Kidney epithelial cell (primary cell): ENCODE results near the gene SAP25. TPM values are rescaled to one million over a fixed set of nuclear protein-coding genes. Genes with fewer than 3 reads are reported as not detected.

Source experiments
- DNase-seq: peaks from one replicate; pipeline ENCODE4 v3.0.0-alpha.2; 2010; ENCODE audit warnings: low read depth
- H3K27me3 ChIP-seq: 2 replicates; pipeline ENCODE4 v1.6.0; 2011; ENCODE audit warnings: low read length; ENCODE audit not compliant: control insufficient read depth, insufficient read depth
- H3K36me3 ChIP-seq: 2 replicates; pipeline ENCODE4 v1.5.1; 2011; ENCODE audit warnings: low read length; ENCODE audit not compliant: control insufficient read depth, insufficient read depth
- H3K4me3 ChIP-seq: 2 replicates; pipeline ENCODE4 v1.5.1; 2011; ENCODE audit warnings: low read depth, mild to moderate bottlenecking, control low read depth, low read length
- total RNA-seq: library from RNA; depleted of rRNA; stranded (reverse); fragments of >200 nt; gene quantifications from 2 replicates; pipeline ENCODE4 v1.2.3, GENCODE V29; 2015
- TF ChIP-seq, protein P1 (sequence below): IDR thresholded peaks from 2 replicates; pipeline ENCODE4 v1.5.1; 2011; ENCODE audit warnings: mild to moderate bottlenecking, moderate library complexity, low read length, control low read depth, inconsistent platforms; ENCODE audit not compliant: insufficient read depth, poor library complexity, severe bottlenecking

SAP25 gene
- total RNA-seq, 1 donor from 2014 or later: not detected

DNA sequence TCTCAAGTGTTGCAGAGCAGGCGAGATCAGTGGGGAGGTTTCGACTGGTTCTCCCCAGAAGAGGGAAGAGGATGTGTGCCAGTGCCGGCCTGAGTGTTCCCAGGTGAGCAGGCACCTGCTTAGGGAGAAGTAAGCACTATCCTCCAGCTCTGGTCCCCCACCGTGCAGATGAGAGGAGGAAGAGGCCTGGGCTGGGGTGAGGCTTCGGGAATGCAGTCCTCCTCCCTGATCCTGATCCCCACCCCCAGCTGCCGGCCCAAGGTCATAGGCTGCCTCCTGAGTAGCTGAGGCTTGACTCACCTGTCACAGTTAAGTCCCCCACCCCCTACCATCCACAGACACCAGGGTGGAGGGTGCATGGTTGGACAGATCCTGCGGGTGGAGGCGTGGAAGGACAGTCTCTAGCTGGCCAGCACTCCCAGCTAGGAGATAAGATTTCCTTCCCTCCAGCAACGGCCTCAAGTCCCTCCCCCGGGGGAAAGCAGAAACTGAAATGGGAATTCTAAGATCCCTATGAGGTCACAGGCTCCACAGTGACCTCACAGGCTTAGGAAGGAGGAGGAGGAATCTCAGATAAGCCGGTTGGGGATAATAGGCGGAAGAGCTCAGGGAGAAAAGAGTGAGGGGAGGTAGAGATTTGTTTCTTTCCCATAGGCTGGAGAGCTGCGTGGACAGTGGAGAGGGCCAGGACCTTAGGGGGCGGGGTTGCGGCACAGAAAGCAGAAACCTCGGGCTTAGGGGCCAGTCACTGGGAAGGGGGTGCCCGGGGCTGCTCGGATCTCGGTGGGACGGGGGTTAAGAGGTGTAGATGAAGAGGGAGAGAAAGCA, 11.2 kb upstream of the SAP25 start:
- TF ChIP-seq, protein P1, sequence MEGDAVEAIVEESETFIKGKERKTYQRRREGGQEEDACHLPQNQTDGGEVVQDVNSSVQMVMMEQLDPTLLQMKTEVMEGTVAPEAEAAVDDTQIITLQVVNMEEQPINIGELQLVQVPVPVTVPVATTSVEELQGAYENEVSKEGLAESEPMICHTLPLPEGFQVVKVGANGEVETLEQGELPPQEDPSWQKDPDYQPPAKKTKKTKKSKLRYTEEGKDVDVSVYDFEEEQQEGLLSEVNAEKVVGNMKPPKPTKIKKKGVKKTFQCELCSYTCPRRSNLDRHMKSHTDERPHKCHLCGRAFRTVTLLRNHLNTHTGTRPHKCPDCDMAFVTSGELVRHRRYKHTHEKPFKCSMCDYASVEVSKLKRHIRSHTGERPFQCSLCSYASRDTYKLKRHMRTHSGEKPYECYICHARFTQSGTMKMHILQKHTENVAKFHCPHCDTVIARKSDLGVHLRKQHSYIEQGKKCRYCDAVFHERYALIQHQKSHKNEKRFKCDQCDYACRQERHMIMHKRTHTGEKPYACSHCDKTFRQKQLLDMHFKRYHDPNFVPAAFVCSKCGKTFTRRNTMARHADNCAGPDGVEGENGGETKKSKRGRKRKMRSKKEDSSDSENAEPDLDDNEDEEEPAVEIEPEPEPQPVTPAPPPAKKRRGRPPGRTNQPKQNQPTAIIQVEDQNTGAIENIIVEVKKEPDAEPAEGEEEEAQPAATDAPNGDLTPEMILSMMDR: no peak
- no peak for DNase-seq
- Histone ChIP-seq H3K27me3 (peaks cover 2% of the 10 kb centered on the region), H3K4me3 (peak overlapping the region; percentile 98), H3K36me3 (peaks cover 2% of the 10 kb centered on the region)

DNA sequence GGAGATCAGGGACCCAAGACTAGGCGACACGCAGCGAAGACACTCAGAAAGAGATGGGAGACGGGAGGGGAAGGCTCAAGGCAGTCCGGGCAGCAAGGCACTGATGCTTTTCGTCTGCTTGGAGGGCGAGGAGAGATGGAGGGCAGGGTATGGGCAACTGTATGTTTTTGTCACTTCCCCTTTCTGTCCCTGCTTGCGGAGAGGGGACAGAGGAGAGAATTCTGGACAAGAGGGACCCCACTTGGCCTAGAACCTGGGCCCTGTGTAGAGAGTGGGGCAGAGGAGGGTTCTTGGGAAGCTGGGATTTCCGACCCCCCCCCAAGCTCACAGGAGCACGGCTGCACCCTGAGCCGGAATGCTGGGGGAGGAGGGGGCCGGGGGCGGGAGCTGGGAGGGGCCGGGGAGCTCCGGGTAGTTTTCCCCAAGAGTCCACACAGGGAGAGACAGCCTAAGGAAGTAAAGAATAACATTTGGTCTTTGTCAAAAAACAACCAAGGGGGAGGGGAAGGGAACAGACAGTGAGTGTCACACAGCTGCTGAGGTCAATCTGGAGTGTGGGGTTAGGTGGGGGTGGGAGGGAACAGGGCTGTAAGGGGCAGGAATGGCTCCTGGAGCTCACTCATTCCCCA, 10.5 kb upstream of the SAP25 start:
- TF ChIP-seq, protein P1: no peak
- peak overlapping the region; percentile 98 for H3K4me3 ChIP-seq
- peaks cover 4% of the 10 kb centered on the region for H3K36me3 ChIP-seq
- no peaks in the 10 kb centered on the region for H3K27me3 ChIP-seq
- no peak for DNase-seq

DNA sequence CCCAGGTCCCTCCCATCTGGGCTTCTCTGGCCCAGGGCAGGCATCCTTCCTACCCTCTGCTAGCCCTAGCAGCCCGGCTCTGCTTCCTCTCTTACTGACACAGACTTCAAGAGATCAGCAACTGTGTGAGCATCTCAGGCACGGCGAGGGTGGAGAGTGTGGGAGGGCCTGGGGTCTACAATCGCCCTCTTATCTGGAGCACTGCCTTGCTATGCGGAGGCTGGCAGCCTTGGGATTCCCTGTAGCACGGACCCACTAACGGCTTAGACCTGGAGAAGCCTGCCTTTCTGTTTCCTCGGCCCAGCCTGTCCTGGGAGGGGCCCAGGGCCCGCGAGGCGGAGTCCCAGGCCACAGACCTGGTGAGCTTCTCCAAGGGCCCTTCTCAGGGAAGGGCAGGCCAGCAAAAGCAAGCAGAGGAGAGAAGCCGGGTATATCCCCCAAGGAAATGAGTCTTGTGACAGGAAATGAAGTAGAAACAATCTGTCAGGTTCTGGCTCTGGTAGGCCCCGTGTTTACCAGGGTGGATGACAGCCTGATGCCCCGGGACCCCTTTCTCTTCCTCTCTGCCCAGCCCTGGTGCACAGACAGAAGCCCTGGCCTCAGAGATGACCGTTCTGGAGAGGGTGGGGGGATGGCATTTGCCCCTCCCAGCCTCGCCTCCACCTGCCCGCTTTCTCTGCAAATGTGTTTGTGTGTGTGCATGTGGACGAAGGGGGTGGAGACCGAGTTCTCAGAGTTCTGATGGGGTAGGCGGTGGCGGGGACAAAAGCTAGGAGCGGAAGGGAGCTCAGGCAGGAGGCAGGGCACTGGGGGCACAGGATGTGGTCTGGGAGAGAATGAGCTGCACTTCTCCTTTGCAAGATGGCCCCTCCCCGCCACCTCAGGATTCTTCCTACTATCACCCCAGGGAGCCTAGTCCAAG, 9.7 kb upstream of the SAP25 start:
- no peak overlapping the region for H3K4me3 ChIP-seq
- TF ChIP-seq, protein P1: no peak
- no peak for DNase-seq
- H3K36me3 ChIP-seq: peaks cover 4% of the 10 kb centered on the region
- no peaks in the 10 kb centered on the region for H3K27me3 ChIP-seq

DNA sequence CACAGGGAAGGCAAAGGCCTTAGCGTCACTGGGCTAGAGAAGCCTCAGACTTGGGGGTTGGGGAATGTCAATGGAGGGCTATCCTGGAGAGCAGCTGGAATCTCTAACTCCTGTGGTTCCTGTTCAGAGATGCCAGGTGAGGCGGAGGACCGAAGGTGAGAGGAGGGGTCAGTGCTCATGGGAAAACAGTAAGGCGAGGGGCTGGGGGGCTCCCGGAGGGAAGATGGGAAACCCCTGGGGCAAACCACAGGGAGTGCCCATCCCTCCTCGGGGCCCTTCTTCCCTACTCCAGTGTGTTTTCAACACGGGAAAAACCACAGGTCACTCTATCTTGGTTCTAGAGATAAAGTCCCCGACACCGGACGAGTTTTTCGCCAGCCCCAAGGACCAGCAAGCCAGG, 8.9 kb upstream of the SAP25 start:
- Histone ChIP-seq H3K27me3 (no peaks in the 10 kb centered on the region), H3K36me3 (peaks cover 4% of the 10 kb centered on the region), H3K4me3 (no peak overlapping the region)
- DNase-seq: no peak
- TF ChIP-seq, protein P1: no peak

DNA sequence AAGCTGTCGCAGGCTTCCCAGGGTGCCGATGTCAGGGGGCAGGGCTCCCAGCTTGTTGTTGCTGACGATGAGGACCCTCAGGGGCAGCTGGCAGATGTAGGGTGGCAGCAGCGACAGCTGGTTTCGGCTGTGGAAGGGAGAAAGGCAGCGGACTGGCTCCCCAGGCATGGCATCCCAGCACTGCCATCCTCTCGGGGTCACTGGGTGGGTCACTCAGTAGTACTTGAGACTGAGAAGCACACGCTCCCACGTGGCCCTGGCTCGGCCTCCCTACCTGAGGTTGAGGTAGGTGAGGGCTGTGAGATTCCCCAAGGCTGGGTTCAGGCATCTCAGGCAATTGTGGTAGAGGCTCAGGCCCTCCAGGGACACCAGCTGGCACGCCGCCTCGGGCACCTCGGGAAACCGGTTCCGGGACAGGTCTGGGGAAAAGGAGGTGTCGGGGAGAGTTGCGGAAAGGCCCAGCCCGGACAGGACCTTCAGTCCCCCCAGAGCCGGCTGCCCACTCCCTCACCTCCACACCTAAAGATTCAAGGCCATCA, 8.4 kb upstream of the SAP25 start:
- H3K36me3 ChIP-seq: peaks cover 4% of the 10 kb centered on the region
- no peaks in the 10 kb centered on the region for H3K27me3 ChIP-seq
- TF ChIP-seq, protein P1: no peak
- no peak for DNase-seq
- H3K4me3 ChIP-seq: no peak overlapping the region
